NCI-H2081 (cell line): ENCODE results near the gene STPG4.

Experiments used
- DNase-seq, 2 experiments: peaks; one replicate each; lab custom pipeline; 2025; lab: John Stamatoyannopoulos, UW

Gene STPG4

DNA sequence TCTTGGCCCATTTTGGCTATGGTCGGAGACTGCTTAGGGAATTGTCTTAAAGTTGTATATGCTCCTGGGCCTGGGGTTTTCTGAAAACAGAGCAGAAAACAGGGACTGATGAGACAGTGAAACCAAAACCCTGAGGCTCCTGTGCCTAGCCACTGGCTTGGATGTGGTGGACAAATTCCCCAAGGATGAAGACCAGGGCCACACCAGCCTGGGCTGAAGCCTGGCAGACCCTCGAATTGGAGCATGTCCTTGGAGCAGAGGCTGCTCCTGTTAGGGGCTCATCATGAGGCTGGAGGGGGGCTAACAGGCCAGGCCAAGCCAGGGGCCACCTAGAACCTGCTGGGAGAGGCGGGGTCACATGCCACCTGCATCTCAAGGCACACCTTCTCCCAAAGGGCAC, 68.1 kb downstream of the STPG4 start:
- DNase-seq: no peak

DNA sequence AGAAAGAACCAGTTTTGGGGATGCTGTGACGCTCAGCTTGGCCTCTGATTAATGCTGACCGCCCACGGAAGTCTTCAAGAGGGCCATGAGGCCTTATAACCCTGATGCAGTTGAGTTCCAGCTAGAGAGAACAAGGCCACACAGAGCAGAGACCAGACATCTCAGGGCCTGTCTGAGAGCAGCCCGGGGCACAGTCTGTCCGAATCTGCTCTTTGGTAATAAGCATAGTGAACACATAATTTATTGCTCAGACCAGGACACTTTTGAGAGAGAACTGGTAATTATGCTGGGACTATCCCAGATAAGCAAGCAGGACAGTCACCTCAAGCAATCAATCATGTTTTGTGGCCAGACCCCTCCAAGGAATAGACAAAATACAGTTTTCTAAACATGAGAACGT, 68.5 kb downstream of the STPG4 start:
- no peak for DNase-seq

DNA sequence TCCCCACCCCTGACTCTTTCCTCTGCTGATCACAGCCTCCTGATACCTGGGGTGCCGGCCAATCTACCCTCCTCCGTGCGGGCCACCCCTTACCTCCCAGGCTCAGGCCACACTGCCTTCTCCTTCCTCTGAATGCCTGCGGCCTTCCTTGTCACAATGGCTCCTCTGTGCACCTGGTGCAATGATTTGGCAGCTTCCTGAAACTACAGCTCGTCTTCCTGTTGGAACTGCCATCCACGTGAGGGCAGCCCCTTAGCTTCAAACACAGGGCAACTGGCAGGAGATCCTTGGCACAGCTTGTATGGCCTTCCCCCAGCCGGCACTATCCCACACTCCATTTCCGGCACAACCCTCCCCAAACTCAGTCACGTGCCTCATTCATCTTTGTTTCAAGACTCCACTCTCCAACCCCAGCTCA, 69.0 kb downstream of the STPG4 start:
- no peak for DNase-seq

DNA sequence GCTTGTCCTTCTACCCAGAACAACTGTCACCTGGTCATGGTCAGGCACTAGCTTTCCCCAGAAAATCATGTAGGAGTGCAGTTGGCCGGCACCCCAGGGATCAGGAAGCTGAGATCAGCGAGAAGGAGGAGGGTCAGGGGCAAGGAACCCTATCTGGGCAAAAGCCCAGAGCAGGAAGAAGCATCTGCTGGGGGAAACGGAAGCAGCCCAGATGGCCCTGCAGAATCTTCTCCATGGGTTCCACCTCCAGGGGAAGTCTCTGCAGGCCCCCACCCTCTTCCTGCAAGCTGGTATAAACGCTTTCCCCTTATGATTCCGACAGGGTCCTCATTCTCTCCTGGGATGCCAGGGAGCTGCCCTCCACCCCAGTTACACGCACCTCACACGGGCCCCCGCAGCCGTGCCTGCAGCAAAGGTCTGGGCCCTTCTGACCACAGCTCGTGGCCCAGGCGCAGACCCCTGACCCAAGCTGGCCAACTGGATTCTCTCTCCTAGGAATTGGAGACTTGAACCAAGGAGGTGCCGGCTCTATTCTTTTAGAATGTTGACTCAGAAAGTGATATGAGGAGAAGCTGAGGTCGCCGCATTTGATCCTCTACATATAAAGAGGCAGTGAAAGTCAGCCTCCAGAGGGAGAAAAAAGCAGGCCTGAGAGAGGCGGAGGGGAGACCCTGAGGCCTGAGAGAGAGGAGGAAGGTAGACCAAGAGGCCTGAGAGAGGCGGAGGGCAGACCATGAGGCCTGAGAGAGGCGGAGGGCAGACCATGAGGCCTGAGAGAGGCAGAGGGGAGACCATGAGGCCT, 71.0 kb downstream of the STPG4 start:
- DNase-seq: no peak

DNA sequence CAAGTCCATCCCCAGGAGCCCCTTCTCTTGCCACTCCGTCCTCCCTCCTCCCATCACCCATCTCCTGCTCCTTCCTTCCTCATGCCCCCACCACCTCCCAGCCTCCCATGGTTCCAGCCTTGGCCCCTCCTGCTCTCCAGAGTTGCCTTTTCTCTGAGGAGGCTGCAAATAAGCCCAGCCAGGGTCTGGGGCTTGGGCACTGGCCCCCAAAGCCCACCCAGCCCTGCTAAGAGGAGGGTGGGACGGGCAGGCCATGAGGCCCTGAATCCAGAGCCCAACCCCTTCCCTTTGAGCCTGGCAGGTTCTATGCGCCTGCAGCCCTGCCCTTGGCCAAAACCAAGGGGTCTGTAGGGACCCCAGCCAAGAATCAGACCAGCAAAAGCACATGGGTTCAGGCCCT, 71.6 kb downstream of the STPG4 start:
- no peak for DNase-seq

DNA sequence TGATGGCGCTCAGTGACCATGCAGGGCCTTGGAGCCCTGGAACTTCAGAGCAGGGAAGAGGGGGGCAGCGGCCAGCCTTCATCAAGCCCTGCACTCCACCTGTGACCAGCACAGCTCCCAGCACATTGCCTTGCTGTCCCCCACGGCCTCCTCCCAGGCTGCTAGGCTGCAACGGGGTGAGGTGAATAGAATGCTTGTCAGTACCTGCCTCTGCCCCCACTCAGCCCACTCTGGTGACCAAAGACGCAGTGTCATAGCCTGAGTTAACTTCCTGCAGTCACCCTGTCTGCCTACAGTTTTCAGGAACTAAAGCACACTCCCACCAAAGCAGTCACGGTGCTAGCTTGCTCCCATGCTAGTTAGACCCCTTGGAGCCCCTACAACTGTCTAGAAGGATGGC, 72.1 kb downstream of the STPG4 start:
- DNase-seq: no peak

DNA sequence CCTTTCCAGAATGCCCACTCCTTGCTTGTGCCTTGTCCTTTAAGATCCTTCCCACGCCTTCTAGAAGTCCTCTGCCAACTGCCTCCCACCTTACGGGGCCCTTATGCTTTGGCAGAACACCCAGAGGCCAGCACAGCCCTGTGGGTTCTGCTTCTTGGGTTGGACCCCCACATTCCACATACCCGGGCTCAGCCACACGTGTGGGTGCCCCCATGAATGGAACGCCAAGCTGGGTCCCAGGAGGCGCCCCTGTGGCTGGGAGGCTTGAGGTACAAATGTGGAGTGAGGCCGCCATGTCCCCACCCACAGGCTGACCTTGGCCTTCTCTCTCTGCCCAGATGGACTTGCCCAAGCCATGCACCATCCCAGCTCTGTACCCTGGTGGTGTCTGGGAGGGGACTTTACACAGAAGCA, 74.2 kb downstream of the STPG4 start:
- no peak for DNase-seq

DNA sequence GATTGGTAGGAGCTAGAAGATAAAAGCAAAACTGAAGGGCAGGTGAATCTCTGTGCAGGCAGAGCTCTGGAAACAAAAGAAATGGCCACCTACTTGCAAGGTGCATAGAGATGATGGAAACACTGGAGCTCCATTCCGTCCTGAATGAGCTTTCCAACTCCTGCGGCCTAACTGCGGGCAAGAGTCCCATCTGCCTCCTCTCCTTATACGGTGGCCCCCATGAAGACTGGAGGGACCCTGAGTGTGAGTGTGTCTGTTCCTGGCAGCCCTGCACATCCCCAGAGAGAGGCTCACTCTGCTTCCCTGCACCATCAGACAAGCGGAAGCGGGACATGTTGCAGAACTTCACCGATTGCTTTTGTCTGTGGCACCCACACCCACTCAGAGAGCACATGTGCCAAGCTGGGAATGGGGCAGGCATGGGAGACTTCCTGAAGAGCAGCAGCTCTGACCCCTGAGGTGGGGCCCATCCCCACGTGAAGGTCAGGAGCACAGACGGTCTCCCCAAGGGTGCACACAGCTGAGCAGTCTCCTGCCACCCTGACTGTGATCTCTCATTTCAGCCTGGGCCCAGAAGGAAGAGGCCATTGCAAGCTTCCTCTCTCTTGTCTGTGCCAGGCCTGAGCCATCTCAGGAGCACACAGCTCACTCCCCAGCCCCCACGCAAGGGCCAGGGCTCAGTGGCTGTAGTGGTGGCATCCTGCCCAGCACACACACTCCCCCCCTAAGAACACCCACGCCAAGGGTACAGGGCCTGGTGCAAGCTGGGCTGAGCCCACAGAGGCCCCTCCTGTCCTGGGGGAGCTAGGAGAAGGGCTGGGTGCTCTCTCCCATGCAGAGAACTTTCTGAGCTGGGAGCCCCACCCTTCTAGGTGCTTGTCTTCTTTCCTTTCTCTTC, 75.3 kb downstream of the STPG4 start:
- no peak for DNase-seq

DNA sequence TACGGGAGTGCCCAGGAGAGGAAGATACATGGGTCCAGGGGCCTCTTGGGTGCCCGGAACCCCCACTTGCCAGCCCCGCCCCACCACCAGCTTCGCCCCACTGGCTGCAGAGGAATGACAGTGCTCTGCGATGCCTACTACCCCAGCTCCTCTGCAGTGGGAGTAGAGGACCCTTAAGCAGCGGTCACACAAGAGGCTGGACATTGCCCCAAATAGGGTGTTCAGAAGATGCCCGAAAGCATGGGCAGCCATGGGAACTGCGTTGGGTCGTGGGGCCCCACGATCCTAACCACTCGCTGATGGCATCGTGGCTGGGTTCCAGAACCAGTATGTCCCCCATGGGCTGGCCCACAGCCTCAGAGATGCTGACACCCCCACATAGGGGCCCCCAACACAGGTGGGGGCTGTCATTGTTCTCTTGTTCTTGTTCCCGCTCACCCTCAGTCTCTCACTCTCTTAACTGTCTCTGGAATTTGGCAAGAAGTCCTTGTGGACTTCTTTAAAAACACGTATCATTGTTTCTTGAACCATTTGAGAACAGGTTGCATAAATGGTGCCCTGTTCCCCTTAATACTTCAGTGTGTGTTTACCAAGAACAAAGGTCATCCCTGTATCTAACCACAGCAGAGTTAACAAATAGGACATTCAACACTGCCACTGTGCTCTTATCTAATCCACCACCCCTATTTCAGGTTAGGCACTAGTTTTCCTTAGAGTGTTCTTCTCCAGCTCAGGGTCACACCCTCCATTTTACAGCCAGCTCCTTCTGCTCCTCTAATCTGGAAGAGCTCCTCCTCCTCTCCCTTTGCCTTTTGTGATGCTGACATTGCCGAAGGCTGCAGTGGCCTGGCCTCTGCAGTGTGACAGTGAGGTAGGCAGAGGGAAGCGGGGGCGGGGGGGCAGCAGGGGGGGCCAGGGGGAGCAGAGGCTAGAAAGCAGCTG, 76.3 kb downstream of the STPG4 start:
- no peak for DNase-seq

DNA sequence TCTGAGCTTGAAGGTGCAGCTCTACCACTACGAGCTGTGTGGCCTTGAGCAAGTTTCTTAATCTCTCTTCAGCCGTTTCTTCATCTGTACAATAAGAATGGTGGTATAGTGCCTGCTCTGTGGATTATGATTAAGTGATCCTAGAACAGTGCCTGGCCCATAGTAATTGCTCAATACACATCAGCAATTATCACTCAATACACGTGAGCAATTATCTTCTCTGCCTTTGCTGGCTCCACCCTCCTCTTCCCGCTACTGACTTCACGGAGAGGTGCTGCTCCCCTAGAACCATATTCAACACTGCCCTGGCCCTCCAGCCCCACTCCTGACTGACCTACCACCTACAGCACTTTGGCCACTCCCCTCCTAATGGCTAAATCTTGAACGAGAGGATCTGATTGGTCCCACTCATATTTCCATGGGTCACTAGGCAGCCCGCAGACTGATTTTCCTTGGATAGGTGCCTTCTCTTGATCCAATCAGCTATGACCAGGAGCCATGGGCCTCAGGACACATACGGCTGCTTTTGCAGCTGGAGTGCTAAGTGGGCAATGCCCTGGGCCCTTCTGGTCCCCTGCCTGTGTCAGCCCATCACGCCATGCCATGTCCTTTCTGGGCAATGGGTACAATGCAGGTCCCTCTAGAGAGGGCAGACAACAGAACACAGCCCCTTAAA, 77.5 kb downstream of the STPG4 start:
- no peak for DNase-seq

DNA sequence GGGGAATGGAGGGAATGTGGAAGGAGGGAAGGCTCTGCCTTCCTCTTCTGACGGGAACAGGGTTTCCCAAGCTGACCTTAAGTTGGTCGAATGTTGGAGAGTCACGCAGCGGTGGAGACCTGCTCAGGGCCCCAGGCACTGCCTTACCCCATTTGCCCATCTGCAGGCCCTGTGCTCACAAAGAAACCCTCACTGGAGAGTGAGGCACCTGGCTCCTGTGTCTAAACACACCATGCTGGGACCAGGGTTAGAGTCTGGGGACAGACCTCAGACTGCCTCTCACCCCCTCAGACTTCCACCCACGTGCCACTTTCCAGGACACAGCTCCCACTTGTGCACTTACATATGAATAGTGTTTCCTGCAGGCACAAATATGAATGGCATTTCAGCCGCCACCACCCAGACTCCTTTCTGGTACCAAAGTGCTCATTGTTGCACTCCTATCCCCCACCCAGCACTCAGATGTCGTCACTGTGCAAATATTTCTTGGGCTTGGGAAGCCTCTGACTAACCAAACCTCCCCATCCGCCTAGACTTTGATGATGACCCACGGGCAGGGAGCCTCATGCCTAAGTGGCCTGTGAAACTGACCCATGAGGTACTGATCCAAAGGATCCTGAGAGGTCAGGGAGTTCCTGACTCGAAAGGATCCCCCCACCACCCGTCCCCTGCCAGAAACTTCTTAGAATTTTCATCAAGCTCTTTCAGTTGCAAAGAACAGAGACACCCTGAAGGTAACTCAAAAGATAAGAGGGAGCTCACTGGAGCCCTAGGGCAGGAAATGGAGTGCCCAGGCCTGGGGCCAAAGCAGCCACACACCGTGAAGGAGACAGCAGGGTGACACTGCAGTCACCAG, 78.3 kb downstream of the STPG4 start:
- no peak for DNase-seq

DNA sequence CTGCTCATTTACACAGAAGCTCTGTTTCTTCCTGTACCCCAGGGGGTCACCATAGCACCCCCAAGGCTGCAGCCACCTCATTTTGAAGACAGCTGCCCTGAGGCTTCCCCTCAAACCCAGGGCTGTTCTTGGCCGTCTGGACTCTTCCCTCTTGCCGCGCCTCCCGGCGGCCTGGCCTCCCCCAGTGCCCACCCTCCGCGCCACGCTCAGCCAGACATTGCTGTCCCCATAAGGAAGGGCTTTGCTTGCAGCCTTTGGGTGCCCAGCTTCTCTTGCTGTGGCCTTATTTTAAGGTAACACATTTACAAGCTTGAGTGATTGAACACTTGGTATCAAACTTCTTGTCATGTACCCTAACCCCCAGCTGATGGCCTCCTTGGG, 79.0 kb downstream of the STPG4 start:
- no peak for DNase-seq

DNA sequence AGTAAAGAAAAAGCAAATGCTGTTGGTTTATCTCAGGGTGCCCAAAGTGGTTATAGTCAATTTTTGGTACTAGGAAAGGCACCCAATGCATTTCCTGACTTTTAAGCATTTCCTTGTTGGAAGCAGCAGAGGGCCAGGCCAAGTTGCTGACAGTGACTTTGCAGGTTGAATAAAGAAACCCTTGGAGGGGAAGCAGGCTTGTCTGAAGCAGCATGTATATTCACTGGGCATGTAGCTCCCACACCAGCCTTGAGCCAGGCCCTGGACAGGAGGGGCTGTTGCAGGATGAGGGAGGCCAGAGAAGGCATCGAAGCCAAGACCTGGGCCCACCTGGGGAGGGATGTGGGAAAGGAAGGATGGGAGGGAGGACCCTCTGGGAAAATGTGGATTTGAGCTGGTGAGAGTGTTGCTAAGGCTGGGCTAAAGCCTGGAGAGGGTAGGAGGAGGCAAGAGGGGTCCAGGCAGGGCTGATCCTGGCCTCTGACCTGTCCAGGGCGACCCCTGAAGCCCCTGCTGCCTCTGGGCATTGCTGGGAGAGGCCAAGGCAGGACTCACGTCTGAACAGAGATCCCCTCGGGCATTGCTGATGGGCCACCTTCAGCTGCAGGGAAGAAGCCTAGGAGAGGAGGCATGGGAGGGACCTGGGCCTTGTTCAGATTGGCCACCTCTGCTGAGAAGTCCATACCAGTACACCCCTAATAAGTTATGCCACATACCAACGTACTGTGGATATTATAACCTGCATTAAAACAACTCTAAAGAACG, 79.6 kb downstream of the STPG4 start:
- no peak for DNase-seq

DNA sequence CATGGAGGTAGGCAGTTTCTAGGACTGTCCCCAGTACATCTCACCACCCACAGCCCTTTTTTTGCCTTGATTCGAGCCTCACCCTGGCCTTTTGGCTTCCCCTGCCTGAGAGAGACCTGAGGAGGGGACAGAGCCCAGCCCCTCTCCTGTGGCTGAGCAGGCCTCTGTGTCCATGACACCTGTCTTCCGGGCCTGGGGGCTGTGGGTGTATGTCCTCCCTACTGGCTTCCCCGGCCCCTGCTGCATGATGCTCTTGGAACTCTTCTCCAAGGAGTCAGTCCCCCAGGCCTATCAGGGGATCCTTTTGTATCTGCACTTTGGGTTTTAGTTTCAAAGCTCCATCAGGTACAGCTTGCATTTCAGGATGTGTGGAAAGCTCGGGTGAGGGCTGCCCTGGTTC, 80.4 kb downstream of the STPG4 start:
- DNase-seq: no peak

DNA sequence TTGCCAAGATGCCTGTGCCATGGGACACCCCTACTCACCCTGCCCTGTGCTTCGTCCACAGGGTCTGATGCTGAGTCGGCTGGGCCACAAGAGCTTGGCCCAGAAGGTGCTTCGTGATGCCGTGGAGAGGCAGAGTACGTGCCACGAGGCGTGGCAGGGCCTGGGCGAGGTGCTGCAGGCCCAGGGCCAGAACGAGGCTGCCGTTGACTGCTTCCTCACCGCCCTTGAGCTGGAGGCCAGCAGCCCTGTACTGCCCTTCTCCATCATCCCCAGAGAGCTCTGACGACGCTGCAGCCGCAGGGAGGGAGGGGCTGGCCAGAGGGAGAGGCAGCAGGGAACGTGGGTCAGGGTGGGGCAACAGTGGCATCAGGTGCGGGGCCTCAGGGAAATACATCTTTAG, 81.5 kb downstream of the STPG4 start:
- no peak for DNase-seq

DNA sequence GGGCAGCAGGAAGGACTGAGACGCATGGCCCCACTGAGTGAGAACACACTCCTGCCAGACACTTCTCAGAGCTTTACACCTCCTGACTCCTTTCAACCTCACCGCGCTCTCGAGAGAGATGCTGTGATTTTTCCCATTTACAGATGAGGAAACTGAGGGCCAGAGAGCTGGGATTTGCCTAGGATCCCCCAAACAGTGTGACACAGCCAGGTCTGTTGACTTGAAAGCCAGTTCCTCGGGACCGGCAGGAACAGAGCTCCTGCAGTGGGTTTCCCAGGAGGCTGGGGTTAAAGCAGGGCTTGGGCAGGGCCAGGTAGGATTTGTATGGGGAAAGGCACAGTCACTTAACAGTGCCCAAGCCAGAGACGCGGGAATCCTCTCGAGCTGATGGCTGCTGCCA, 81.9 kb downstream of the STPG4 start:
- no peak for DNase-seq

DNA sequence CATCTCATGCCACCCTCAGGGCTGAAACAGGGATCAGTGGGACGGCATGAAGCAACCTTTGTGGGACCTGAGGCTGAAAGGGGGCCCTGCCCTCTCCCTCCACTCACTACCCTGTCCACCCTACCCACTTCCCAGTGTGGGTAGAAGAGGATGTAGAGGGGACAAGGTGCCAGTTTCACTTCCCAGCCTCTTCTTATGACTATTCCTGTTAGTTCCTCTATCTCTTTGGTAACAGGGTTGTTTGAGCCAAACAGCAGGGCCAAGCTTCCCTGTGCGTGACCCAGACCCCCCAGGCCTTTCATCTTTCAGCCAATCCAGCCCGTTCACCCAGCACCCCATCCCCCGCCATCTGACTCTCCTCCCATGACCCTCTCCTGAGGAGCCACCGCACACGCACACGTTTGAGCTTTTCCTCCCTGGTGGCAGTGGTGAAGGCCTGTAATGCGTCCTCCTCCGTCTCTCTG, 82.3 kb downstream of the STPG4 start:
- no peak for DNase-seq

DNA sequence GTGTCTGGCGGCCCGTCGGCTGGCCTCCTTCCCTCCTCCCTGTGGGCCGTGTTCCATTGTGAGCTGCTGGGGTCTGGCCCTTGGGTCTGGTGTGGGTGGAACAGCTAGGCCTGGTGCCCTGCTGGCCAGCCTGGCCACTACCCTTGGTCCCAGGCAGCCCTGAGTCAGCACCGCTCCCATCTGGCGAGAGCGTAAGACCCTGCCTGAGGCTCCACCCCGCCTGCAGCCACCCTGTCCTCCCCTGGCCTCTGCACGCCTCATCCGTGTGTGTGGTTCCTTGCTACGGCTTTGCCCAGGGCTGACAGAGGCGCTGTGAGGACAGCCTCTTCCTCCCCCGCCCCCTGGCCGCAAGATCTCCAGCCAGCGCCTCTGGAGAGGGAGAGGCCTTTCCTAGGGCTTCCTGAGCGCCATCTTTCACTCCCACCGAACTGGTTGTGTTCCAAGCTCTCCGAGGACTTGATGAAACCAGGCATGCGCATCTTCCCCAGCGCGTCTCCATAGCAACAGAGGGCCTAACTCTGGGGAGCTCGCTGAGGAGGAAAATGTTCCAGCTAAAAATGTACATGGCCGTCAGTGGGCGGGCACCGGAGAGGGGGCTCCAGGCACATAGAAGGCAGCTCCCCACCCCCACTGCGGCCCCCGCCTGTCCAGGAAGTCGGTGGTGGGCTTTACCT, 83.0 kb downstream of the STPG4 start:
- no peak for DNase-seq
